ENCODE results near the gene NSRP1. TPM values are rescaled to one million over a fixed set of nuclear protein-coding genes. Genes with fewer than 3 reads are reported as not detected.
"Not testable (repeated sequence)": the region's sequence is repeated elsewhere in the genome, so short reads cannot be mapped to it uniquely, and the experiment has no call there.

The NSRP1 gene
- total RNA-seq, 1 donor from 2014 or later, result 16.3 TPM

GRCh38 chr17:30118635-30119034 is 2.0 kb downstream of the NSRP1 start:
- DNase-seq (ENCODE audit: low read depth), result not testable (repeated sequence)

GRCh38 chr17:30124273-30124796 is 7.7 kb downstream of the NSRP1 start:
- DNase-seq (ENCODE audit: low read depth), result no peak

- no peak for DNase-seq (ENCODE audit: low read depth)
Measured at GRCh38 chr17:30130121-30130520, 13.5 kb downstream of the NSRP1 start.

- peak; percentile 13 for DNase-seq (ENCODE audit: low read depth)
Measured at GRCh38 chr17:30132615-30133014, 16.0 kb downstream of the NSRP1 start.

GRCh38 chr17:30133197-30133596 is 16.6 kb downstream of the NSRP1 start:
- no peak for DNase-seq (ENCODE audit: low read depth)

- DNase-seq (ENCODE audit: low read depth), result no peak
Measured at GRCh38 chr17:30134551-30134950, 17.9 kb downstream of the NSRP1 start.

- DNase-seq (ENCODE audit: low read depth), result no peak
Measured at GRCh38 chr17:30137158-30137557, 20.5 kb downstream of the NSRP1 start.

GRCh38 chr17:30147860-30148259 is 31.2 kb downstream of the NSRP1 start:
- not testable (repeated sequence) for DNase-seq (ENCODE audit: low read depth)

- DNase-seq (ENCODE audit: low read depth), result no peak
Measured at GRCh38 chr17:30148376-30148775, 31.8 kb downstream of the NSRP1 start.

- DNase-seq (ENCODE audit: low read depth), result no peak
Measured at GRCh38 chr17:30151471-30151870, 34.9 kb downstream of the NSRP1 start.

- DNase-seq (ENCODE audit: low read depth), result peak; percentile 5
Measured at GRCh38 chr17:30153463-30153862, 36.8 kb downstream of the NSRP1 start.

GRCh38 chr17:30155389-30155788 is 38.8 kb downstream of the NSRP1 start:
- no peak for DNase-seq (ENCODE audit: low read depth)

- no peak for DNase-seq (ENCODE audit: low read depth)
Measured at GRCh38 chr17:30158896-30159625, 42.4 kb downstream of the NSRP1 start.

GRCh38 chr17:30160419-30161172 is 44.0 kb downstream of the NSRP1 start:
- no peak for DNase-seq (ENCODE audit: low read depth)

GRCh38 chr17:30161601-30162000 is 45.0 kb downstream of the NSRP1 start:
- DNase-seq (ENCODE audit: low read depth), result no peak

GRCh38 chr17:30164531-30164930 is 47.9 kb downstream of the NSRP1 start:
- DNase-seq (ENCODE audit: low read depth), result no peak

GRCh38 chr17:30165147-30165546 is 48.5 kb downstream of the NSRP1 start:
- DNase-seq (ENCODE audit: low read depth), result no peak

GRCh38 chr17:30165960-30166359 is 49.3 kb downstream of the NSRP1 start:
- no peak for DNase-seq (ENCODE audit: low read depth)

- no peak for DNase-seq (ENCODE audit: low read depth)
Measured at GRCh38 chr17:30170415-30170987, 53.9 kb downstream of the NSRP1 start.

- no peak for DNase-seq (ENCODE audit: low read depth)
Measured at GRCh38 chr17:30172560-30172959, 55.9 kb downstream of the NSRP1 start.

GRCh38 chr17:30173649-30174048 is 57.0 kb downstream of the NSRP1 start:
- no peak for DNase-seq (ENCODE audit: low read depth)

GRCh38 chr17:30174556-30174955 is 57.9 kb downstream of the NSRP1 start:
- DNase-seq (ENCODE audit: low read depth), result no peak
